ACC112 (cell line): ENCODE measurements around the gene SMOC2.
"Not testable (repeated sequence)": the region's sequence is repeated elsewhere in the genome, so short reads cannot be mapped to it uniquely, and the experiment has no call there.

Experiments used
- H2AFZ ChIP-seq: fragments of 200-600 bp; sonication (generic); one replicate; pipeline ENCODE4 v1.6.0; 2017; ENCODE audit warnings: antibody characterized with exemption, low read length; ENCODE audit not compliant: unreplicated experiment
- H3K27ac ChIP-seq: fragments of 200-600 bp; sonication (generic); 2 replicates; pipeline ENCODE4 v1.5.1; 2014; ENCODE audit warnings: low read depth, mild to moderate bottlenecking, antibody characterized with exemption, low read length, moderate library complexity
- H3K27me3 ChIP-seq: fragments of 200-600 bp; sonication (generic); 2 replicates; pipeline ENCODE4 v1.6.1; 2014; ENCODE audit warnings: mild to moderate bottlenecking, antibody characterized with exemption, low read length, moderate library complexity, mixed read lengths; ENCODE audit not compliant: insufficient read depth
- H3K36me3 ChIP-seq: fragments of 200-600 bp; sonication (generic); 2 replicates; pipeline ENCODE4 v1.6.1; 2016; ENCODE audit warnings: mild to moderate bottlenecking, antibody characterized with exemption, low read length, moderate library complexity, mixed read lengths; ENCODE audit not compliant: insufficient read depth
- H3K4me1 ChIP-seq: fragments of 200-600 bp; sonication (generic); one replicate; pipeline ENCODE4 v1.6.1; 2016; ENCODE audit warnings: low read length, mixed read lengths; ENCODE audit not compliant: insufficient read depth, unreplicated experiment, control insufficient read depth
- H3K4me3 ChIP-seq: fragments of 200-600 bp; sonication (generic); 2 replicates; pipeline ENCODE4 v1.5.1; 2014; ENCODE audit warnings: mild to moderate bottlenecking, low read depth, low read length
- H3K79me2 ChIP-seq: fragments of 200-600 bp; sonication (generic); one replicate; pipeline ENCODE4 v1.6.0; 2016; ENCODE audit warnings: low read length; ENCODE audit not compliant: control insufficient read depth, unreplicated experiment, insufficient read depth

The SMOC2 gene

GRCh38 chr6:168530653-168531071, 89.7 kb downstream of the SMOC2 start:
- Histone ChIP-seq H3K36me3 (no peaks in the 10 kb centered on the region), H3K4me1 (peaks cover 23% of the 10 kb centered on the region), H2AFZ (no peak overlapping the region), H3K27ac (no peak overlapping the region), H3K27me3 (no peaks in the 10 kb centered on the region), H3K4me3 (no peak overlapping the region), H3K79me2 (no peaks in the 10 kb centered on the region)

- no peak overlapping the region for H3K27ac ChIP-seq
- H3K4me1 ChIP-seq = peaks cover 20% of the 10 kb centered on the region
- no peaks in the 10 kb centered on the region for H3K36me3 ChIP-seq
- no peak overlapping the region for H2AFZ ChIP-seq
- H3K79me2 ChIP-seq = no peaks in the 10 kb centered on the region
- no peak overlapping the region for H3K4me3 ChIP-seq
- no peaks in the 10 kb centered on the region for H3K27me3 ChIP-seq
Observed at GRCh38 chr6:168532070-168532469, 91.1 kb downstream of the SMOC2 start.

- Histone ChIP-seq H3K4me3 (no peak overlapping the region), H3K36me3 (no peaks in the 10 kb centered on the region), H3K4me1 (peaks cover 8% of the 10 kb centered on the region), H2AFZ (no peak overlapping the region), H3K79me2 (no peaks in the 10 kb centered on the region), H3K27ac (no peak overlapping the region), H3K27me3 (no peaks in the 10 kb centered on the region)
Observed at GRCh38 chr6:168533414-168533813, 92.4 kb downstream of the SMOC2 start.

GRCh38 chr6:168534265-168534664, 93.3 kb downstream of the SMOC2 start:
- H3K79me2 ChIP-seq = no peaks in the 10 kb centered on the region
- H3K27me3 ChIP-seq = no peaks in the 10 kb centered on the region
- H2AFZ ChIP-seq = no peak overlapping the region
- H3K4me3 ChIP-seq = no peak overlapping the region
- H3K4me1 ChIP-seq = no peaks in the 10 kb centered on the region
- H3K27ac ChIP-seq = no peak overlapping the region
- no peaks in the 10 kb centered on the region for H3K36me3 ChIP-seq

- no peak overlapping the region for H3K4me3 ChIP-seq
- no peak overlapping the region for H3K27ac ChIP-seq
- H3K79me2 ChIP-seq = no peaks in the 10 kb centered on the region
- H3K27me3 ChIP-seq = no peaks in the 10 kb centered on the region
- H3K4me1 ChIP-seq = no peaks in the 10 kb centered on the region
- no peak overlapping the region for H2AFZ ChIP-seq
- H3K36me3 ChIP-seq = no peaks in the 10 kb centered on the region
Observed at GRCh38 chr6:168535711-168536110, 94.7 kb downstream of the SMOC2 start.

GRCh38 chr6:168536196-168536595, 95.2 kb downstream of the SMOC2 start:
- H3K4me1 ChIP-seq = no peaks in the 10 kb centered on the region
- no peak overlapping the region for H3K4me3 ChIP-seq
- H3K27me3 ChIP-seq = no peaks in the 10 kb centered on the region
- H2AFZ ChIP-seq = no peak overlapping the region
- H3K79me2 ChIP-seq = no peaks in the 10 kb centered on the region
- no peaks in the 10 kb centered on the region for H3K36me3 ChIP-seq
- H3K27ac ChIP-seq = no peak overlapping the region

GRCh38 chr6:168536665-168537539, 95.9 kb downstream of the SMOC2 start:
- Histone ChIP-seq H3K79me2 (no peaks in the 10 kb centered on the region), H3K4me3 (no peak overlapping the region), H3K27ac (no peak overlapping the region), H3K36me3 (no peaks in the 10 kb centered on the region), H3K27me3 (no peaks in the 10 kb centered on the region), H2AFZ (no peak overlapping the region), H3K4me1 (peaks cover 7% of the 10 kb centered on the region)

- no peaks in the 10 kb centered on the region for H3K79me2 ChIP-seq
- no peaks in the 10 kb centered on the region for H3K27me3 ChIP-seq
- H3K4me3 ChIP-seq = no peak overlapping the region
- no peak overlapping the region for H2AFZ ChIP-seq
- H3K36me3 ChIP-seq = no peaks in the 10 kb centered on the region
- peaks cover 12% of the 10 kb centered on the region for H3K4me1 ChIP-seq
- H3K27ac ChIP-seq = no peak overlapping the region
Observed at GRCh38 chr6:168537540-168537884, 96.5 kb downstream of the SMOC2 start.

- not testable (repeated sequence) for H3K36me3 ChIP-seq, H3K79me2 ChIP-seq, H3K27me3 ChIP-seq, H3K27ac ChIP-seq, H3K4me3 ChIP-seq, H2AFZ ChIP-seq
- peaks cover 12% of the 10 kb centered on the region for H3K4me1 ChIP-seq
Observed at GRCh38 chr6:168538188-168538891, 97.4 kb downstream of the SMOC2 start.

GRCh38 chr6:168538892-168539811, 98.2 kb downstream of the SMOC2 start:
- no peaks in the 10 kb centered on the region for H3K36me3 ChIP-seq
- H2AFZ ChIP-seq = no peak overlapping the region
- H3K27me3 ChIP-seq = no peaks in the 10 kb centered on the region
- H3K27ac ChIP-seq = no peak overlapping the region
- peaks cover 12% of the 10 kb centered on the region for H3K4me1 ChIP-seq
- no peaks in the 10 kb centered on the region for H3K79me2 ChIP-seq
- no peak overlapping the region for H3K4me3 ChIP-seq
